ENCODE measurements around the gene BMP7. TPM values are rescaled to one million over a fixed set of nuclear protein-coding genes. Genes with fewer than 3 reads are reported as not detected.

BMP7 gene
- total and polyA plus RNA-seq, 2 of the 13 experiments (the other 11 are each of a cell fraction or from before 2014, with no cell fraction given), result not detected

DNA sequence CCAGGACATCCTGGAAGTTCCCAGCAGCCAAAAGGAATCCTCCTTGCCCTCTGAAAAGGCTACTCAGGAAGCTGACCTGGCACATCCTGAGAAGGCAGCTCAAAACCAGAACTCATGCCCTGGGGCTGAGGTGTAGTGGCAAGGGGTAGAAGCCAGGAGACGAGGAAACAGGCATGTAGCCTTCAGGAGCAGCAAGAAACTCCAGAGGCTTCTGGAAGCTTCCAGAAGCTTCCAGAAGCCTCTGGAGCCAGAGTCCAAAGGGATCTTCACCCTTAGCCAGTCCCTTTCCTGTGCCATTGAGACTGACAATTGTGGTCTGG is 43.9 kb downstream of the BMP7 start:
- intact Hi-C loops (cut with micrococcal nuclease; ENCODE audit: unreplicated experiment), result no loop called here
- no peak overlapping the region for H2AFZ ChIP-seq (ENCODE audit: low read length)
- FAIRE-seq, result no peak
- ATAC-seq, result no peak
- POLR2A ChIA-PET, result no interaction called here
- no peaks in the 10 kb centered on the region; the same call in 1 of the 2 replicates for H4K20me1 ChIP-seq (ENCODE audit: insufficient read depth, low read length)
- CTCF ChIA-PET (ENCODE audit: low intra/inter-chr PET ratio, low total read pairs), result no interaction called here
- DNase-seq (ENCODE audit: low spot score), result no peak
- H3K9me3 ChIP-seq (ENCODE audit: low read length), result no peaks in the 10 kb centered on the region
- no peaks in the 10 kb centered on the region for H3K79me2 ChIP-seq (ENCODE audit: insufficient read depth, low read length)
- no peak overlapping the region for H3K27ac ChIP-seq (ENCODE audit: extremely low read length, insufficient read depth, low read length)
- H3K4me1 ChIP-seq (ENCODE audit: insufficient read depth, low read length), result no peaks in the 10 kb centered on the region
- H3K27me3 ChIP-seq (ENCODE audit: control insufficient read depth in 1 of 2, insufficient read depth in 2 of 2, low read length in 2 of 2), result peaks cover 11 to 62% of the 10 kb centered on the region in 2 experiments; a peak in 3 of 5 replicates
- in situ Hi-C loops (cut with HindIII; ENCODE audit: extremely low pct_ligation_motif_present, low pct_unique_long_range_greater_than_20kb), result no loop called here
- no peak overlapping the region for H3K4me3 ChIP-seq (replicated peaks in 1 of 3; ENCODE audit: insufficient read depth in 1 of 3, low read depth in 2 of 3, low read length in 3 of 3)
- no peak overlapping the region for H3K9ac ChIP-seq (ENCODE audit: insufficient read depth, low read depth, low read length)
- no peaks in the 10 kb centered on the region for H3K36me3 ChIP-seq (replicated peaks in 1 of 2; ENCODE audit: control insufficient read depth in 1 of 2, insufficient read depth in 2 of 2, low read length in 2 of 2)
- 0% methylated on average over 1 of the region's 1 CpG for WGBS (ENCODE audit: low lambda C conversion rate)
- BruUV-seq (replicated peaks), result no TSS peak
- TF ChIP-seq, protein P1, sequence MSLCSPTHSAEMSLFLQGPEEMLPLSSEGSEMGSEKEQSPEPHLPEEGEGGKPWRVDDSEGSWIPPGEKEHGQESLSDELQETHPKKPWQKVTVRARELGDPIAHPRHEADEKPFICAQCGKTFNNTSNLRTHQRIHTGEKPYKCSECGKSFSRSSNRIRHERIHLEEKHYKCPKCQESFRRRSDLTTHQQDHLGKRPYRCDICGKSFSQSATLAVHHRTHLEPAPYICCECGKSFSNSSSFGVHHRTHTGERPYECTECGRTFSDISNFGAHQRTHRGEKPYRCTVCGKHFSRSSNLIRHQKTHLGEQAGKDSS (CRISPR knock-in tag; IDR thresholded peaks at IDR 0.05; ENCODE audit: borderline replicate concordance, low read depth), result no peak
- TF ChIP-seq ZNF75D (CRISPR knock-in tag; IDR thresholded peaks at IDR 0.05; ENCODE audit: borderline replicate concordance) (no peak), PRMT3 (CRISPR knock-in tag; IDR thresholded peaks at IDR 0.05; ENCODE audit: borderline replicate concordance, low read depth) (no peak), ZNF234 (CRISPR knock-in tag; conservative IDR thresholded peaks at IDR 0.05) (no peak), ZNF501 (CRISPR knock-in tag; IDR thresholded peaks at IDR 0.05) (no peak), TCF7 (IDR thresholded peaks at IDR 0.05; ENCODE audit: low read depth) (no peak), ZNF816 (CRISPR knock-in tag; IDR thresholded peaks at IDR 0.05; ENCODE audit: borderline replicate concordance) (no peak), MZF1 (CRISPR knock-in tag; IDR thresholded peaks at IDR 0.05; ENCODE audit: borderline replicate concordance) (no peak), ZFP37 (CRISPR knock-in tag; IDR thresholded peaks at IDR 0.05; ENCODE audit: borderline replicate concordance) (no peak), ZBTB34 (CRISPR knock-in tag; IDR thresholded peaks at IDR 0.05) (no peak), ZNF597 (CRISPR knock-in tag; IDR thresholded peaks at IDR 0.05) (no peak), SUZ12 (IDR thresholded peaks at IDR 0.05; ENCODE audit: low read depth, low read length) (no peak)
- no peak overlapping the region for H3K4me2 ChIP-seq (ENCODE audit: low read depth, low read length)
